ENCODE data around the gene RAP1GAP.

The RAP1GAP gene

DNA sequence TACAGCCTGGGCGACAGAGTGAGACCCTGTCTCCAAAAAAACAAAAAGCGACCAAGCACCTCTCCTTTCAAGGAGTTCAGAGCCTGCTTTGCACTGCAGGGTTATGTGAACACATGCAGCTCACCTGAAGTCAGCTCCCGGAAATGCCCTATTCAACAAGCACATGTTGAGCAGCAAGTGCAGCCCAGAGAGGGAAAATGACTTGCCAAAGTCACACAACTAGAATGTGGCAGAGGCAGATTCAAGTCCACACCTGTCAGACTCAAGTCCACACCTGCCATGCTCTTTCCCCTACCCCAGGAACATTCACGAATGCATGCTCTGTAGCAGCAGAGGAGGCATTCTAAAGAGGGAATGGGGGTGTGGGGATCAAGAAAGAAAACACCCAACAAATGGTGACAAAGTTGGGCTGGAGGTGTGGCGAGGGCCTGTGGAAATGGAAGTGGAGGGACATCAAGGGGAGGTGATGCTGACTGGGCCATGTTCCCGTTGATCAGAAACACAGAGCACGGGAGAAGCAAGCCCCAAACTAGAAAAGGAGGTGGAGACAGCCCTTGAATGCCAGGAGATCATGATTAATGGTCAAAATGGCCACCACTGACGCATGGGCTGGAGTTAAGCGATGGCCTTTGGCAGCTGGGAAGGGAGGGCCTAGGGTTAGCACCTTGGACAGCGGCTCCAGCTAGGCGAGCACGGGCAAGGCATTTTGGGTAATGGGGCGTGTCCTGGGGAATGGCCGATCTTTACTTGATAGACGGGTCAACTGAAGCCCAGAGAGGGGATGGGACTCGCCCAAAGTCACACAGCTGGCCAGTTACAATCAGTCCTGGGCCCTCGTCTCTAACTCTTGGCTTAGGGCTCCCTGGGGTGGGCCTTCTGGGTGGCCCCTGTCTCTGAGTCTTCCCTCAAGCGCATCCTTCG is 21.5 kb downstream of the RAP1GAP start:
- H3K27me3 ChIP-seq (ENCODE audit: insufficient read depth, low read length, poor library complexity) = no peaks in the 10 kb centered on the region
- WGBS (ENCODE audit: extremely low coverage, insufficient coverage, low lambda C conversion rate) = no CpG with 5 or more reads among the region's 19 CpGs

GRCh38 chr1:21645550-21645949 is 23.6 kb downstream of the RAP1GAP start:
- Histone ChIP-seq H2BK120ac (ENCODE audit: low read depth, low read length) (no peak overlapping the region), H3K4ac (ENCODE audit: low read depth, low read length) (no peak overlapping the region), H3K36me3 (ENCODE audit: control insufficient read depth, insufficient read depth, low read length) (no peaks in the 10 kb centered on the region), H2BK5ac (ENCODE audit: low read length) (no peak overlapping the region), H3K23ac (ENCODE audit: low read length) (no peak overlapping the region), H3K18ac (ENCODE audit: low read length) (no peak overlapping the region), H3K27ac (ENCODE audit: low read depth, low read length) (no peak overlapping the region), H3K79me1 (ENCODE audit: low read length) (no peaks in the 10 kb centered on the region), H2BK15ac (replicated peaks; ENCODE audit: low read depth) (no peak overlapping the region), H3K27me3 (ENCODE audit: insufficient read depth, low read length, poor library complexity) (no peaks in the 10 kb centered on the region), H3K4me1 (ENCODE audit: control insufficient read depth, low read depth, low read length) (peaks cover 2% of the 10 kb centered on the region), H2AK5ac (ENCODE audit: low read length) (no peak overlapping the region), H4K8ac (ENCODE audit: low read depth, low read length) (no peak overlapping the region), H4K5ac (ENCODE audit: low read length) (no peak overlapping the region), H3K79me2 (ENCODE audit: control insufficient read depth, insufficient read depth, low read length) (no peaks in the 10 kb centered on the region), H3K9ac (ENCODE audit: low read length) (no peak overlapping the region), H3K4me3 (ENCODE audit: low read length) (no peak overlapping the region), H3K56ac (ENCODE audit: low read length) (no peak overlapping the region), H3K4me2 (ENCODE audit: low read length) (no peak overlapping the region)
- WGBS (ENCODE audit: extremely low coverage, insufficient coverage, low lambda C conversion rate) = no CpG with 5 or more reads among the region's 5 CpGs
- DNase-seq = no peak

More for the DNA sequence above, 21.5 kb downstream of the RAP1GAP start:
- H3K36me3 ChIP-seq (ENCODE audit: control insufficient read depth, insufficient read depth, low read length) = no peaks in the 10 kb centered on the region
- H3K4ac ChIP-seq (ENCODE audit: low read depth, low read length) = no peak overlapping the region
- H3K4me1 ChIP-seq (ENCODE audit: control insufficient read depth, low read depth, low read length) = peaks cover 3% of the 10 kb centered on the region
- no peak overlapping the region for H4K8ac ChIP-seq (ENCODE audit: low read depth, low read length)
- no peak overlapping the region for H3K9ac ChIP-seq (ENCODE audit: low read length)
- H3K4me3 ChIP-seq (ENCODE audit: low read length) = no peak overlapping the region
- H2BK5ac ChIP-seq (ENCODE audit: low read length) = no peak overlapping the region
- H4K5ac ChIP-seq (ENCODE audit: low read length) = no peak overlapping the region
- H3K4me2 ChIP-seq (ENCODE audit: low read length) = no peak overlapping the region
- H3K79me1 ChIP-seq (ENCODE audit: low read length) = no peaks in the 10 kb centered on the region
- peak; percentile 93 for DNase-seq
- no peak overlapping the region for H3K18ac ChIP-seq (ENCODE audit: low read length)
- H2AK5ac ChIP-seq (ENCODE audit: low read length) = no peak overlapping the region
- H2BK120ac ChIP-seq (ENCODE audit: low read depth, low read length) = no peak overlapping the region
- no peaks in the 10 kb centered on the region for H3K79me2 ChIP-seq (ENCODE audit: control insufficient read depth, insufficient read depth, low read length)
- no peak overlapping the region for H3K23ac ChIP-seq (ENCODE audit: low read length)
- no peak overlapping the region for H3K56ac ChIP-seq (ENCODE audit: low read length)
- H2BK15ac ChIP-seq (replicated peaks; ENCODE audit: low read depth) = no peak overlapping the region
- H3K27ac ChIP-seq (ENCODE audit: low read depth, low read length) = no peak overlapping the region

DNA sequence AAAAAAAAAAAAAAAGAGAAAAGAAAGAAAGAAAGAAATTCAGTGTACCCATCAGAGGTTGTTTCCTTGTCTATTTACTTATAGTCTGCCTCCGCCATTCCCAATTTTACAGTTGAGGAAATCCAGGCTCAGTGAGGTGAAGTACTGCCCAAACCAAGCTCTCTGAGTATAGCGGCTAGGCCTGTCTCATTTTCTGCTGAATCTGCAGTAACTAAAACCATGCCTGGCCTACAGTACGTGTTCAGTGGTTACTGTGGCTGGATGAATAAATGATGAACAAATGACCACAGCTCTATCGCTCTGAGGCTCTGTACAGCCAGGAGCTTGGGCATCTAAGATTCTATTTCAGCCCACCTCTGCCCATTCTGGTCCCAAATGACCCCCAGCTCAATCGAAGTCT is 24.3 kb downstream of the RAP1GAP start:
- Histone ChIP-seq H3K4me2 (ENCODE audit: low read length) (no peak overlapping the region), H3K18ac (ENCODE audit: low read length) (no peak overlapping the region), H3K4me3 (ENCODE audit: low read length) (no peak overlapping the region), H2BK120ac (ENCODE audit: low read depth, low read length) (no peak overlapping the region), H3K4ac (ENCODE audit: low read depth, low read length) (no peak overlapping the region), H3K27ac (ENCODE audit: low read depth, low read length) (no peak overlapping the region), H3K4me1 (ENCODE audit: control insufficient read depth, low read depth, low read length) (peaks cover 8% of the 10 kb centered on the region), H3K27me3 (ENCODE audit: insufficient read depth, low read length, poor library complexity) (no peaks in the 10 kb centered on the region), H2AK5ac (ENCODE audit: low read length) (no peak overlapping the region), H2BK15ac (replicated peaks; ENCODE audit: low read depth) (no peak overlapping the region), H2BK5ac (ENCODE audit: low read length) (no peak overlapping the region), H3K36me3 (ENCODE audit: control insufficient read depth, insufficient read depth, low read length) (no peaks in the 10 kb centered on the region), H3K56ac (ENCODE audit: low read length) (no peak overlapping the region), H3K79me1 (ENCODE audit: low read length) (no peaks in the 10 kb centered on the region), H3K9ac (ENCODE audit: low read length) (no peak overlapping the region), H3K23ac (ENCODE audit: low read length) (no peak overlapping the region), H4K5ac (ENCODE audit: low read length) (no peak overlapping the region), H3K79me2 (ENCODE audit: control insufficient read depth, insufficient read depth, low read length) (no peaks in the 10 kb centered on the region), H4K8ac (ENCODE audit: low read depth, low read length) (no peak overlapping the region)
- no CpG with 5 or more reads among the region's 5 CpGs for WGBS (ENCODE audit: extremely low coverage, insufficient coverage, low lambda C conversion rate)
- no peak for DNase-seq

GRCh38 chr1:21644348-21644747 is 24.8 kb downstream of the RAP1GAP start:
- no peak overlapping the region for H3K9ac ChIP-seq (ENCODE audit: low read length)
- H2BK15ac ChIP-seq (replicated peaks; ENCODE audit: low read depth) = no peak overlapping the region
- H4K5ac ChIP-seq (ENCODE audit: low read length) = no peak overlapping the region
- H3K79me2 ChIP-seq (ENCODE audit: control insufficient read depth, insufficient read depth, low read length) = no peaks in the 10 kb centered on the region
- peaks cover 10% of the 10 kb centered on the region for H3K4me1 ChIP-seq (ENCODE audit: control insufficient read depth, low read depth, low read length)
- no peaks in the 10 kb centered on the region for H3K27me3 ChIP-seq (ENCODE audit: insufficient read depth, low read length, poor library complexity)
- no peaks in the 10 kb centered on the region for H3K36me3 ChIP-seq (ENCODE audit: control insufficient read depth, insufficient read depth, low read length)
- no peak overlapping the region for H3K4ac ChIP-seq (ENCODE audit: low read depth, low read length)
- no CpG with 5 or more reads among the region's 10 CpGs for WGBS (ENCODE audit: extremely low coverage, insufficient coverage, low lambda C conversion rate)
- H4K8ac ChIP-seq (ENCODE audit: low read depth, low read length) = no peak overlapping the region
- no peak overlapping the region for H3K56ac ChIP-seq (ENCODE audit: low read length)
- no peak overlapping the region for H3K18ac ChIP-seq (ENCODE audit: low read length)
- no peak overlapping the region for H2BK120ac ChIP-seq (ENCODE audit: low read depth, low read length)
- H3K79me1 ChIP-seq (ENCODE audit: low read length) = no peaks in the 10 kb centered on the region
- H2BK5ac ChIP-seq (ENCODE audit: low read length) = no peak overlapping the region
- H2AK5ac ChIP-seq (ENCODE audit: low read length) = no peak overlapping the region
- no peak overlapping the region for H3K4me3 ChIP-seq (ENCODE audit: low read length)
- H3K23ac ChIP-seq (ENCODE audit: low read length) = no peak overlapping the region
- no peak for DNase-seq
- no peak overlapping the region for H3K4me2 ChIP-seq (ENCODE audit: low read length)
- H3K27ac ChIP-seq (ENCODE audit: low read depth, low read length) = no peak overlapping the region

GRCh38 chr1:21643624-21644023 is 25.5 kb downstream of the RAP1GAP start:
- no peak overlapping the region for H2BK15ac ChIP-seq (replicated peaks; ENCODE audit: low read depth)
- peaks cover 13% of the 10 kb centered on the region for H3K4me1 ChIP-seq (ENCODE audit: control insufficient read depth, low read depth, low read length)
- no peak overlapping the region for H2BK5ac ChIP-seq (ENCODE audit: low read length)
- no peak overlapping the region for H3K4ac ChIP-seq (ENCODE audit: low read depth, low read length)
- no peaks in the 10 kb centered on the region for H3K79me2 ChIP-seq (ENCODE audit: control insufficient read depth, insufficient read depth, low read length)
- H3K4me3 ChIP-seq (ENCODE audit: low read length) = no peak overlapping the region
- H3K56ac ChIP-seq (ENCODE audit: low read length) = no peak overlapping the region
- H3K79me1 ChIP-seq (ENCODE audit: low read length) = no peaks in the 10 kb centered on the region
- no peak overlapping the region for H3K9ac ChIP-seq (ENCODE audit: low read length)
- H3K27me3 ChIP-seq (ENCODE audit: insufficient read depth, low read length, poor library complexity) = no peaks in the 10 kb centered on the region
- no peak overlapping the region for H3K27ac ChIP-seq (ENCODE audit: low read depth, low read length)
- H3K23ac ChIP-seq (ENCODE audit: low read length) = no peak overlapping the region
- no peak overlapping the region for H2BK120ac ChIP-seq (ENCODE audit: low read depth, low read length)
- no peaks in the 10 kb centered on the region for H3K36me3 ChIP-seq (ENCODE audit: control insufficient read depth, insufficient read depth, low read length)
- WGBS (ENCODE audit: extremely low coverage, insufficient coverage, low lambda C conversion rate) = no CpG with 5 or more reads among the region's 5 CpGs
- no peak overlapping the region for H3K4me2 ChIP-seq (ENCODE audit: low read length)
- H2AK5ac ChIP-seq (ENCODE audit: low read length) = no peak overlapping the region
- H3K18ac ChIP-seq (ENCODE audit: low read length) = no peak overlapping the region
- DNase-seq = no peak
- H4K5ac ChIP-seq (ENCODE audit: low read length) = no peak overlapping the region
- H4K8ac ChIP-seq (ENCODE audit: low read depth, low read length) = no peak overlapping the region
